GM19395 (cell line): ENCODE data around the gene NCBP3.

Experiments used
- ATAC-seq: cut with Tn5 transposase; IDR thresholded peaks from one replicate; pipeline ENCODE4 v1.9.1; 2021; ENCODE audit warnings: mild to moderate bottlenecking, moderate library complexity; ENCODE audit not compliant: unreplicated experiment

Gene NCBP3

DNA sequence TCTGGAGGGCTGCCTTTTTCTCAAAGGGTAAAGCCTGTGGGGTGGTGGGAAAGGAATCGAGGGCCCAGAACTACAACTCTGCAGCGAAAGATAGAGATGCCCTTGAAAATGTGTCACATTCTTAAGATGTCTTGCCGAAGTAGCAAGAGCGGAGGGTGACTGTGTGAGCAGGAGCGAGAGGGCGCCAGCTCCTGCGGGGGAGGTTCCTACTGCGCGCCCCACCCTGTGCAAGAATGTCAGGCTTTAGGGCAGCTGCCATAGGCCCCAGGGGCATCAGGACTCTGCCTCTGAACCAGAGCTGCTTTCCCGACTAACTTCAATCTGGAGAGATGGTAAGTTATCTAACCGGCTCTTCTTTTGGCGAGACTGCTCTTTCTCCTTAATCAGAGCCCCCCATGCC, 33.3 kb downstream of the NCBP3 start:
- ATAC-seq = no peak

- no peak for ATAC-seq
Observed at GRCh38 chr17:3812284-3812683, 33.8 kb downstream of the NCBP3 start.

- no peak for ATAC-seq
Observed at GRCh38 chr17:3810019-3810418, 36.0 kb downstream of the NCBP3 start.

DNA sequence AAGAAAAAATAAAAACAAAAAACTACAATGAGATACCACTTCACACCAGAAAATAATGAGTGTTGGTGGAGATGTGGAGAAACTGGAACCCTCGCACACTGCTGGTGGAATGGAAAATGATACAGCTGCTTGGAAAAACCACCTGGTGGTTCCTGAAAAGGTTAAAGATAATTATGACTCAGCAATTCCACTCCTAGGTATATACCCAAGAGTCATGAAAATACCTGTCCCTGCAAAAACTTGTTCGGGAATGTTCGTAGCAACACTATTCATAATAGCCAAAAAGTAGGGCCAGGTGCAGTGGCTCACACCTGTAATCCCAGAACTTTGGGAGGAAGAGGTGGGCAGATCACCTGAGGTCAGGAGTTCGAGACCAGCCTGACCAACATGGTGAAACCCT, 36.9 kb downstream of the NCBP3 start:
- no peak for ATAC-seq

DNA sequence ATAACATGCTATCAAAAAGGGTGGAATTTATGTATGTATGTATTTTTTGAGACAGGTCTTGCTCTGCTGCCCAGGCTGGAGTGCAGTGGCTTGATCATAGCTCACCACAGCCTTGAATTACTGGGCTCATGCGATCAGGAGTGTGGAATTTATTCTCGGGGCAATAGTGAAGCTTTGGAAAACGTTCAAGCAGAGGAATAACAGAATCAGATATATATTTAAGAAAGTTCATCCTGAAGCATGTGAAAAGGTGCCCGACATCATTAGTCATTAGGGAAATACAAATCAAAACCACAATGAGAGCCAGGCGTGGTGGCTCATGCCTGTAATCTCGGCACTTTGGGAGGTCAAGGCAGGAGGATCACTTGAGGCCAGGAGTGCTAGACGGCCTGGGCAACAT, 37.3 kb downstream of the NCBP3 start:
- no peak for ATAC-seq

DNA sequence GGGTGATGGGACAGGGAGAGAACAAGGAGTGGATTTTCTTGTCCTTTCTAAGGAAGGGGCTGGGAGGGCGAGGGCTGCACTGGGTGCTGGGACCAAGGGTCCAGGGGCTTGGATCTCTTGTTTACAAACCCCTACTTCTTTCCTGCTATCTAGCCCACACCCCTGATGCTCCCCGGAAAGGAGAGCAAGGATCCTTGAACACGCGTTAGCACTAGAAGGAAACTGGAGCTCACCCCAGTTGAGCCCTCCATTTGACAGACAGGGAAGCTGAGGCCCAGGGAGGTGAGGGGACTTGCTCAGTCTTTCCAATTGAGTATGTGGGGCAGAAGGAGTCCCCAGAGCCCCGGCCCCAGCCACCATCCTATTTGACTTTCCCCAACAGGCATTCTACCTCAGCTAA, 40.5 kb downstream of the NCBP3 start:
- no peak for ATAC-seq

DNA sequence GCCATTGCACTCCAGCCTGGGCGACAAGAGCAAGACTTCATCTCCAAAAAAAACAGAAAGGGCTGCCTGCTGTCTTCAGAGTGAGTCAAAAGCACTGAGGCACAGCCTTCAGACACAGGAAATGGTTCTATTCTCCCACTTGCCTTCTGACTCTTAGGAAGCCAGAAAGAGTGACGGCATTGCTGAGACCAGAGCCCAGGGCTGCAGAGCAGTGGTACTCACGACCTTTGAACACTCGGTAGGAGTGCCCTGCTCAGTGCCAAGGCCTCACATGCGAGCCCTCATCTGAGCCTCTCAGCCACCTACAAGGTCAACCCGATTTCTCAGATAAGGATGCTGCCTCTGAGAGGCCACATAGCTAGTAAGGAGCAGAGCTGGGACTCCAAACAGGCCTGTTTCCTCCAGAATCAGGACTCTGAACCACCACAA, 41.5 kb downstream of the NCBP3 start:
- ATAC-seq = peak; percentile 62

GRCh38 chr17:3803308-3803640, 42.8 kb downstream of the NCBP3 start:
- ATAC-seq = no peak

GRCh38 chr17:3802461-3803307, 43.4 kb downstream of the NCBP3 start:
- ATAC-seq = no peak

DNA sequence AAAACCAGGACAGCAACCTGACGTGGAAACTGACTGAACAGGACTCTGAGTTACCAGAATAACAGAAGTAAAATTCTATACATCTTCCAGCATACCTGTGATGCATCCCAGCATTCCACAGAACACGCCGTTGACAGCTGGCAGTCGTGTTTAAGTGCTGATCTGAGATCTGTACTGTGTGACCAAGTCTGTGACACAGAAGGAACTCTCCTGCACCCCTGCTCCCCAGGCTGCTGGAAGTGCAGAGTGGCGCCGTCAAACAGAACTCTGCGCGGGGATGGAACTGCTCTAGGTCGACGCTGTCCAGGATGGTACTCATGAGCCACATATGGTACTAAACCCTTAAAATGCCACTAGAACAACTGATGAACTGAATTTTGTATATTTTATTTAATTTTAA, 44.3 kb downstream of the NCBP3 start:
- no peak for ATAC-seq

- no peak for ATAC-seq
Observed at GRCh38 chr17:3801347-3801746, 44.7 kb downstream of the NCBP3 start.

GRCh38 chr17:3800362-3801271, 45.4 kb downstream of the NCBP3 start, which contains the start of gene ITGAE:
TSS of gene ITGAE (minus strand) at chr17:3801188. CDS start at chr17:3801144, 44 bp downstream.
- no peak for ATAC-seq

DNA sequence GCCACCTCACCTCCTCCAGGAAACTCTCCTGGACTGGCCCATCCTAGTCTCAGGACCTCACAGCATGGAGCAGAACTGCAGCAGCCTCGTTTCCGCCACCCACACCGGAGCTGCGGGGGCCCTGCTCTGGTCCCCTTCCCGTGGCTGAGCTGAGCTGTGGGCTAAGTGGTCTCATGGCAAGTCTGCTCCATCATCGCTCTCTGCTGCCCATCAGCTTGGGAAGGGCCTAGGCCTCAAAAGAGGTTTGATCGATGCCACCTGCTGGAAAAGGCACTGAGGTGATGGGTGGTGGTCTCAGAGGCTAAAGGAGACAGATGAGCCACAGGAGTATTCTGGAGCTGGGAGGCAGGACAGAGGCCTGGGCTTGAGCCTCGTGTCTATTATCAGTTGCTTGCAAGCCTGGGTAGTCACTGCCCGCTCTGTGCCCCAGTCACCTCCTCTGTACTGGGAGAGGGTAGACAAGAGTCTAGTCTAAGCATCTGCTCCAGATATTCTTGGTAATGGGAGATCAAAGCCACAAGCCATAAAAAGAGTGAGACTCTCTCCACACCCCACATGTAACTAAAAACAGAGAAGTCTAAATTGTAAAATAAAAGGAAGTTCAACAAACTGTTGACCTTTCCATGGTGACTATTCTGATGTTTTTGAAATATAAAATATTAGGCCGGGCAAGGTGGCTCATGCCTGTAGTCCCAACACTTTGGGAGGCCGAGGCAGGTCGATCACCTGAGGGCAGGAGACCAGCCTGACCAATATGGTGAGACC, 46.7 kb downstream of the NCBP3 start:
- ATAC-seq = no peak

DNA sequence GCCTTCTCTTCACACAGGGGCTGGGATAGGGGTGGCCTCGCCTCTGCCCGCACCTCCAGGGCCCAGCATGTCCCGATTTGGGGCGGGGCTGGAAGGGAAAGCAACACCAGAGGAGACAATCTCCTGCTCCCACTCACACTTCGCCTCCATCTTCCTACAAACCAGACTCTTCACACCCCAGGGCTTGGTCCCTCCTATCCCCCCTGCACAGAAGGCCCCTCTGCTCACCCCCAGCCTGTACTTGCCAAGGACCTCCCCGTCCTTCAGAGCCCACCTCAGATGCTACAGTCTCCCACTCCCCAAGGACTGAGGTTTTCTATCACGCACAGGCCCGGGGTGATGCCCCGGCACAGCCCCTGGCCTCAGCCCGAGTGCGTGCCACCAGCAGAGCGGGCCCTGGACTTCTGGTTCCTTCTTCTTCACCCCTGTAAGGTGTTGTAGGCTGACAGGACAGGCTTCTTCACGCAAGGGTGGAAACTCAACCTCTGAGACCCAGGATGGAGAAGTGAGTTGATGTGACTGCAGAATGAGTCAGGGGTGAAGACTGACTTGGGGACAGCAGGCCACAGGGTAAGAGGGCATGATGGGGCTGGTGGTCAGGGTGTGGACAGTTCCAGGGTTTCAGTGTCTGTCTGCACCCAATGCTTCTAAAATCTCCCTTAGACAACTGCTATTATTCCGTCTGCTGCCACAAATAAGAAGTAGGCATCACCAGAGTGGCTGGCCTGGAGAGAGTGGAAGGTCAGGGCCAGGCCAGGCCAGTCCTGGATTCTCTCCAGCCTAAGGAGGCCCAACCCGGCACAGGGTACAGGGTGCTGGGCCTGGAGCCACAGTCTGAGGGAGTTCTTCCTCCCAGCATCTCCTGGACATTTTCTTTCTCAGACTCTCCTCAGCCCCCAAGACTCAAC, 47.5 kb downstream of the NCBP3 start:
- no peak for ATAC-seq

- peak; percentile 43 for ATAC-seq
Observed at GRCh38 chr17:3796822-3797170, 49.2 kb downstream of the NCBP3 start.

DNA sequence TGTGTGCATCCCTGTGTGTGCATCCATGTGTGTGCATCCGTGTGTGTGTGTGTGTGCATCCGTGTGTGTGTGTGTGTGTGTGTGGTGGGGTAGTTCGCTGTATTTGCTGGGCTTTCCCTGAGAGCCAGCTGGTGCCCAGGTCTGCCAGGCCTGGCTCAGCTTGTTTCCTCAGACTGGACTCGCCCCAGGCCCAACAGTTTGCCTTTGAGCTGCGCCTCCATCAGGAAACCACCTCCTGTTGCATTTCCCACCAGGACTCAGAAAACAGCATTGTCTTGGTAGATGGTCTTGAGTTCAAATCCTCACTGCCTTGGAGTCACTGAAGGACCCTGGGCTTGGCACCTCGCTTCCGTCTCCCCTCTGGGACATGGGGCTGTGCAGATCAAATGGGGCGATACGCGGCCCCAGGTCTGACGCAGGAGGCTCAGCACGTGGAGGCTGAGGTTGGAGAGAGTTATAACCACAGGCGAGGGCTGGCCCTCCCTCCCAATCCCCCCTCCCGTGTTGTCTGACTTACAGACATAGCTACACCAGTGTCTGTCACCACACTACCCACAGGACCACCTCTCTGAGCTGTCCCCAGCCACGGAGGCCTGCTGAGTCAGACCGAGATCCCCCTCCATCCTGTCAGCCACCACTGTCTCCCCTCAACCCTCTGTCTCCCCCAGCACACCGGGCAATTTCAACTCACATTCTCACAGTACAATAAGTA, 49.8 kb downstream of the NCBP3 start:
- peak; percentile 75 for ATAC-seq

DNA sequence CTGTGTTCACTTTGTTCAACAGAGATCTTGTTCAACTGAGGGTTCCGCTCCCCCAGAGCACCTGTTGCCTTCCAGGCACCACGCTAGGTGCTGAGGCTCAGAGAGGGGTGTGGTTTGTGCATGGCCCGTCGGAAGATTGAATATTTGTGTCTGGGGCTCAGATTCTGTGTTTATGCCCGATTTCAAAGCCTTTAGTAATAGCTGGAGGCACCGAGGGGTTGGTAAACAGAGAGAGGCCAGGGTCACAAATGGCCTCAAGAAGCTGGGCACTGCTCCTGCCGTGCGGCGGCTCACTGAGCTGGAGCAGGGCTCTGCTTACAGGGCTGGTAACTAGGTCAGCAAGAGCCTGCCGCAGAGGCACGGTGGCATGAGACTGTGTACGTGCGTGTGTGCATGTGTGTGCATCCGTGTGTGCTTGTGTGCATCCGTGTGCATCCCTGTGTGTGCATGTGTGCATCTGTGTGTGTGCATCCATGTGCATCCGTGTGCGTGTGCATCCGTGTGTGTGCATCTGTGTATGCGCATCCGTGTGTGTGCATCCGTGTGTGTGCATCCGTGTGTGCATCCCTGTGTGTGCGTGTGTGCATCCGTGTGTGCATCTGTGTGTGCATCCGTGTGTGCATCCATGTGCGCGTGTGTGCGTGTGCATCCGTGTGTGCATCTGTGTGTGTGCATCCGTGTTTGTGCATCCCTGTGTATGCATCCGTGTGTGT, 50.5 kb downstream of the NCBP3 start:
- ATAC-seq = no peak

GRCh38 chr17:3794557-3795389, 51.3 kb downstream of the NCBP3 start:
- no peak for ATAC-seq
